GM10266 (cell line): Measurements from ENCODE around the gene KLHL3.

ENCODE experiments used
- DNase-seq: peaks from one replicate; pipeline ENCODE4 v3.0.0; 2012; ENCODE audit errors: extremely low spot score
- CTCF ChIP-seq: IDR thresholded peaks from 2 replicates; pipeline ENCODE4 v1.5.1; 2012; ENCODE audit warnings: mild to moderate bottlenecking, low read depth; ENCODE audit not compliant: control insufficient read depth, insufficient read depth; ENCODE audit errors: missing control alignments

Gene KLHL3

GRCh38 chr5:137570070-137570469 lies 165.8 kb downstream of the KLHL3 start:
- no peak for DNase-seq
- TF ChIP-seq CTCF: no peak
